IMR-90 (cell line): ENCODE results near the gene HAAO. TPM values are rescaled to one million over a fixed set of nuclear protein-coding genes. Genes with fewer than 3 reads are reported as not detected.

ENCODE experiments used
- polyA plus RNA-seq, 3 experiments: library from polyadenylated mRNA; depleted of rRNA; stranded (reverse); fragments of >200 nt; gene quantifications; 2 replicates each; pipeline ENCODE4 v1.2.3, GENCODE V29; 2012; ENCODE audit warnings: low replicate concordance in 1 of 3
- total RNA-seq: library from RNA; depleted of rRNA; stranded (reverse); fragments of >200 nt; gene quantifications from 2 replicates; pipeline ENCODE4 v1.2.3, GENCODE V29; 2012; rRNA removed

Gene HAAO
- total and polyA plus RNA-seq, 2 of the 4 experiments (the other 2 are of a cell fraction) = 0.05 to 0.18 TPM

Other genes with a start within 250 kb of the HAAO start
- gene MTA3, start 224.0 kb downstream of the HAAO start, total RNA-seq = 31.9 and 39.7 TPM in 2 replicates
- gene MTA3, start 224.0 kb downstream of the HAAO start, polyA plus RNA-seq (2012; rRNA removed) = 25.9 and 34.3 TPM in 2 replicates
- gene OXER1, start 28.4 kb downstream of the HAAO start, total RNA-seq = not detected in 2 replicates
- gene OXER1, start 28.4 kb downstream of the HAAO start, polyA plus RNA-seq (2012; rRNA removed) = not detected in 2 replicates